CD4-positive, alpha-beta T cell treated with Interferon gamma for 1 hour (primary cell): ENCODE data around the gene LCN6.

Experiments
- DNase-seq: peaks from one replicate; pipeline ENCODE4 v3.0.0-alpha.2; 2020

LCN6 gene

GRCh38 chr9:136741883-136742571 lies 6.3 kb downstream of the LCN6 start:
- peak; percentile 20 for DNase-seq

- DNase-seq = no peak
Measured at GRCh38 chr9:136740971-136741882, 7.1 kb downstream of the LCN6 start.

- DNase-seq = no peak
Measured at GRCh38 chr9:136740491-136740890, 7.8 kb downstream of the LCN6 start.

GRCh38 chr9:136740069-136740468 lies 8.3 kb downstream of the LCN6 start:
- no peak for DNase-seq

- DNase-seq = no peak
Measured at GRCh38 chr9:136739509-136739908, 8.8 kb downstream of the LCN6 start.

- DNase-seq = no peak
Measured at GRCh38 chr9:136738960-136739359, 9.4 kb downstream of the LCN6 start.

GRCh38 chr9:136735812-136736480 lies 12.4 kb downstream of the LCN6 start:
- no peak for DNase-seq

- no peak for DNase-seq
Measured at GRCh38 chr9:136734837-136735496, 13.4 kb downstream of the LCN6 start.

GRCh38 chr9:136733611-136734010 lies 14.7 kb downstream of the LCN6 start:
- DNase-seq = no peak

- no peak for DNase-seq
Measured at GRCh38 chr9:136732444-136733178, 15.7 kb downstream of the LCN6 start.

- DNase-seq = no peak
Measured at GRCh38 chr9:136729926-136730325, 18.4 kb downstream of the LCN6 start.

- no peak for DNase-seq
Measured at GRCh38 chr9:136729144-136729543, 19.2 kb downstream of the LCN6 start.

- DNase-seq = no peak
Measured at GRCh38 chr9:136728548-136729123, 19.7 kb downstream of the LCN6 start.

- peak; percentile 89 for DNase-seq
Measured at GRCh38 chr9:136728080-136728547, 20.2 kb downstream of the LCN6 start.

GRCh38 chr9:136726631-136727191 lies 21.6 kb downstream of the LCN6 start:
- DNase-seq = peak; percentile 53

GRCh38 chr9:136726118-136726517 lies 22.2 kb downstream of the LCN6 start:
- no peak for DNase-seq

GRCh38 chr9:136725612-136726011 lies 22.7 kb downstream of the LCN6 start:
- no peak for DNase-seq

- no peak for DNase-seq
Measured at GRCh38 chr9:136724772-136725171, 23.6 kb downstream of the LCN6 start.

- no peak for DNase-seq
Measured at GRCh38 chr9:136723989-136724388, 24.3 kb downstream of the LCN6 start.

- no peak for DNase-seq
Measured at GRCh38 chr9:136723362-136723976, 24.9 kb downstream of the LCN6 start.

GRCh38 chr9:136722969-136723356 lies 25.4 kb downstream of the LCN6 start:
- no peak for DNase-seq
